HepG2 (cell line): ENCODE data around the gene SNRPB2. TPM values are rescaled to one million over a fixed set of nuclear protein-coding genes. Genes with fewer than 3 reads are reported as not detected.

Experiments used
- ARID5B ChIP-seq: IDR thresholded peaks from 2 replicates; pipeline ENCODE4 v1.4.0; 2020; ENCODE audit warnings: mild to moderate bottlenecking, missing genetic modification reagents
- ARNT ChIP-seq: fragments of 450-650 bp; IDR thresholded peaks from 2 replicates; pipeline ENCODE4 v1.6.1; 2017
- ARNTL ChIP-seq: sonication (generic); formaldehyde crosslinking; IDR thresholded peaks from 2 replicates; pipeline ENCODE4 v1.4.0; 2020; ENCODE audit warnings: mild to moderate bottlenecking, missing genetic modification reagents
- ATF4 ChIP-seq, 2 experiments: fragments of 450-650 bp in 1 of 2; sonication (generic) in 1 of 2; formaldehyde crosslinking; IDR thresholded peaks; 2 replicates each; pipeline versions ENCODE4 v1.5.0 to v1.8.0; 2020 to 2022; ENCODE audit warnings: mild to moderate bottlenecking in 1 of 2, missing genetic modification reagents in 1 of 2
- ESRRA ChIP-seq: sonication (generic); formaldehyde crosslinking; IDR thresholded peaks from 2 replicates; pipeline ENCODE4 v1.5.1; 2020; ENCODE audit warnings: mild to moderate bottlenecking, low read depth, missing genetic modification reagents
- GMEB2 ChIP-seq: IDR thresholded peaks from 2 replicates; pipeline ENCODE4 v1.6.1; 2016; ENCODE audit warnings: missing biosample characterization, missing genetic modification reagents, low read depth
- PAF1 ChIP-seq: IDR thresholded peaks from 2 replicates; pipeline ENCODE4 v1.6.1; 2016; ENCODE audit warnings: missing genetic modification reagents, missing compliant biosample characterization
- PHF8 ChIP-seq: sonication (generic); formaldehyde crosslinking; IDR thresholded peaks from 2 replicates; pipeline ENCODE4 v1.5.0; 2020; ENCODE audit warnings: missing genetic modification reagents
- RBFOX2 ChIP-seq: fragments of 200-400 bp; formaldehyde crosslinking; IDR thresholded peaks from 2 replicates; pipeline ENCODE4 v1.6.1; 2017; ENCODE audit warnings: low read depth, mild to moderate bottlenecking, low read length
- RBM39 ChIP-seq: fragments of 200-400 bp; formaldehyde crosslinking; IDR thresholded peaks from one replicate; pipeline ENCODE4 v1.6.1; 2018; ENCODE audit warnings: antibody characterized with exemption, mild to moderate bottlenecking, low read depth, low read length; ENCODE audit not compliant: poor library complexity, severe bottlenecking
- RFX1 ChIP-seq: fragments of 450-650 bp; IDR thresholded peaks from 2 replicates; pipeline ENCODE4 v1.6.1; 2017
- TFE3 ChIP-seq: IDR thresholded peaks from 2 replicates; pipeline ENCODE4 v1.6.1; 2016
- TOE1 ChIP-seq: sonication (generic); formaldehyde crosslinking; IDR thresholded peaks from 2 replicates; pipeline ENCODE4 v1.4.0; 2020; ENCODE audit warnings: mild to moderate bottlenecking, missing genetic modification reagents
- ZFP36L1 ChIP-seq: sonication (generic); formaldehyde crosslinking; IDR thresholded peaks from 2 replicates; pipeline ENCODE4 v1.8.0; 2022; ENCODE audit warnings: mild to moderate bottlenecking, missing genetic modification reagents, moderate library complexity
- ZNF180 ChIP-seq: sonication (generic); formaldehyde crosslinking; IDR thresholded peaks from 2 replicates; pipeline ENCODE4 v1.4.0; 2020; ENCODE audit warnings: low read depth, missing genetic modification reagents, borderline replicate concordance
- ZNF20 ChIP-seq: sonication (generic); formaldehyde crosslinking; IDR thresholded peaks from 2 replicates; pipeline ENCODE4 v1.4.0; 2020; ENCODE audit warnings: mild to moderate bottlenecking, moderate library complexity, missing genetic modification reagents
- ZNF746 ChIP-seq: sonication (generic); formaldehyde crosslinking; IDR thresholded peaks from 2 replicates; pipeline ENCODE4 v1.8.0; 2022; ENCODE audit warnings: mild to moderate bottlenecking, missing genetic modification reagents
- polyA plus RNA-seq, 8 experiments: library from polyadenylated mRNA; depleted of rRNA in 3 of 8; stranded (reverse) in 7 of 8; unstranded in 1 of 8; fragments of >200 nt; fragmentation: Illumina TruSeq in 4 of 8; extraction: Trizol in 4 of 8; gene quantifications; 2 replicates each; pipeline versions ENCODE4 v1.2.1 to v1.2.3, GENCODE V29; 2011 to 2016; ENCODE audit warnings: low read depth in 4 of 8, missing spikeins in 1 of 8, mixed read lengths in 1 of 8; ENCODE audit not compliant: insufficient read depth in 1 of 8
- total RNA-seq, 5 experiments: library from RNA; depleted of rRNA; stranded (reverse); fragments of >200 nt; fragmentation: Illumina TruSeq; extraction: Trizol; gene quantifications; 2 replicates each; pipeline ENCODE4 v1.2.3, GENCODE V29; 2016; ENCODE audit warnings: low read depth in 1 of 5
- TF ChIP-seq, protein P1 (sequence below): sonication (generic); formaldehyde crosslinking; IDR thresholded peaks from 2 replicates; pipeline ENCODE4 v1.5.1; 2020; ENCODE audit warnings: mild to moderate bottlenecking, moderate library complexity, missing genetic modification reagents

Gene SNRPB2
- total and polyA plus RNA-seq, 2 of the 13 experiments (the other 11 are each of a cell fraction or from before 2014, with no cell fraction given): 107 to 204 TPM

GRCh38 chr20:16729565-16730460, at the start of gene SNRPB2 (continued):
- peak; percentile 100 for TF ChIP-seq PHF8 (CRISPR knock-in tag)
- TF ChIP-seq ZNF746 (CRISPR knock-in tag): peak; percentile 80; the same call in 1 of the 2 replicates
- TF ChIP-seq GMEB2 (CRISPR knock-in tag): peak; percentile 84
- no peak for TF ChIP-seq RFX1
- peak in 1 of 2 experiments; percentile 89; a peak in 3 of 4 replicates for TF ChIP-seq ATF4 (CRISPR knock-in tag; IDR thresholded peaks at IDR 0.05)
- peak; percentile 86 for TF ChIP-seq TFE3 (CRISPR knock-in tag)
- TF ChIP-seq ARNTL: peak; percentile 96
- TF ChIP-seq ZFP36L1 (CRISPR knock-in tag): peak; percentile 91; the same call in 1 of the 2 replicates
- no peak for TF ChIP-seq PAF1 (CRISPR knock-in tag)
- TF ChIP-seq RBFOX2: peak; percentile 86
- TF ChIP-seq, protein P1, sequence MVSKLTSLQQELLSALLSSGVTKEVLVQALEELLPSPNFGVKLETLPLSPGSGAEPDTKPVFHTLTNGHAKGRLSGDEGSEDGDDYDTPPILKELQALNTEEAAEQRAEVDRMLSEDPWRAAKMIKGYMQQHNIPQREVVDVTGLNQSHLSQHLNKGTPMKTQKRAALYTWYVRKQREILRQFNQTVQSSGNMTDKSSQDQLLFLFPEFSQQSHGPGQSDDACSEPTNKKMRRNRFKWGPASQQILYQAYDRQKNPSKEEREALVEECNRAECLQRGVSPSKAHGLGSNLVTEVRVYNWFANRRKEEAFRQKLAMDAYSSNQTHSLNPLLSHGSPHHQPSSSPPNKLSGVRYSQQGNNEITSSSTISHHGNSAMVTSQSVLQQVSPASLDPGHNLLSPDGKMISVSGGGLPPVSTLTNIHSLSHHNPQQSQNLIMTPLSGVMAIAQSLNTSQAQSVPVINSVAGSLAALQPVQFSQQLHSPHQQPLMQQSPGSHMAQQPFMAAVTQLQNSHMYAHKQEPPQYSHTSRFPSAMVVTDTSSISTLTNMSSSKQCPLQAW (CRISPR knock-in tag): peak; percentile 99
- no peak for TF ChIP-seq ARNT
- TF ChIP-seq ZNF20 (CRISPR knock-in tag): peak; percentile 88; the same call in 1 of the 2 replicates
- TF ChIP-seq RBM39: peak; percentile 100
- TF ChIP-seq ESRRA (CRISPR knock-in tag): peak; percentile 68; the same call in 1 of the 2 replicates
- TF ChIP-seq ZNF180 (CRISPR knock-in tag): no peak; the same call in 1 of the 2 replicates
- TF ChIP-seq ARID5B (CRISPR knock-in tag): peak; percentile 82
- TF ChIP-seq TOE1: peak; percentile 95
